A673 (cell line): Measurements from ENCODE around the gene PLD1. TPM values are rescaled to one million over a fixed set of nuclear protein-coding genes. Genes with fewer than 3 reads are reported as not detected.
"Not testable (repeated sequence)": the region's sequence is repeated elsewhere in the genome, so short reads cannot be mapped to it uniquely, and the experiment has no call there.

Experiments used
- BruUV-seq: library from RNA; stranded (reverse); fragments of 400-500 nt; replicated peaks from 2 replicates; lab custom pipeline; 2021; lab: Mats Ljungman, UMichigan
- CTCF ChIA-PET: fragments of 300-600 bp; sonication (Branson Sonifier 250); formaldehyde crosslinking; loops from one replicate; lab custom pipeline; 2022; ENCODE audit warnings: antibody characterized with exemption; lab: Charles Lee
- POLR2A ChIA-PET: fragments of 300-600 bp; sonication (Branson Sonifier 250); formaldehyde crosslinking; loops from one replicate; lab custom pipeline; 2022; ENCODE audit warnings: antibody characterized with exemption; ENCODE audit not compliant: low non-redundant PET; lab: Charles Lee
- DNase-seq: peaks from one replicate; pipeline ENCODE4 v3.0.0-alpha.2; 2015; ENCODE audit warnings: low spot score
- H3K27ac ChIP-seq: fragments of 200-600 bp; sonication (generic); 2 replicates; pipeline ENCODE4 v1.5.1; 2016; ENCODE audit warnings: mixed run types, low read depth, mild to moderate bottlenecking, mixed read lengths, antibody characterized with exemption, low read length; ENCODE audit not compliant: poor library complexity, severe bottlenecking
- H3K27me3 ChIP-seq: fragments of 200-600 bp; sonication (generic); replicated peaks from 2 replicates; pipeline ENCODE4 v1.6.1; 2017; ENCODE audit warnings: mixed run types, low read depth, mild to moderate bottlenecking, mixed read lengths, antibody characterized with exemption, low read length; ENCODE audit not compliant: insufficient read depth, poor library complexity
- H3K36me3 ChIP-seq: fragments of 200-600 bp; sonication (generic); 2 replicates; pipeline ENCODE4 v1.6.1; 2016; ENCODE audit warnings: mixed run types, mild to moderate bottlenecking, mixed read lengths, antibody characterized with exemption, low read length; ENCODE audit not compliant: insufficient read depth, poor library complexity, severe bottlenecking
- H3K4me1 ChIP-seq: fragments of 200-600 bp; sonication (generic); 2 replicates; pipeline ENCODE4 v1.6.1; 2017; ENCODE audit warnings: mixed run types, mild to moderate bottlenecking, mixed read lengths, antibody characterized with exemption, low read length; ENCODE audit not compliant: insufficient read depth, poor library complexity, severe bottlenecking
- H3K4me3 ChIP-seq: fragments of 200-600 bp; sonication (generic); 2 replicates; pipeline ENCODE4 v1.5.1; 2016; ENCODE audit warnings: low read depth, mixed run types, mild to moderate bottlenecking, mixed read lengths, low read length; ENCODE audit not compliant: poor library complexity, severe bottlenecking
- H3K9me3 ChIP-seq: fragments of 200-600 bp; sonication (generic); 2 replicates; pipeline ENCODE4 v1.6.1; 2016; ENCODE audit warnings: mixed run types, low read depth, mild to moderate bottlenecking, mixed read lengths, antibody characterized with exemption, low read length; ENCODE audit not compliant: poor library complexity, severe bottlenecking
- CTCF ChIP-seq: fragments of 300-800, 200-600 bp; sonication (generic); conservative IDR thresholded peaks from 2 replicates; pipeline ENCODE4 v1.5.1; 2017; ENCODE audit warnings: low read depth, mild to moderate bottlenecking, antibody characterized with exemption, low read length, moderate library complexity, mixed read lengths
- EZH2 ChIP-seq: fragments of 200-600 bp; sonication (generic); IDR thresholded peaks from 2 replicates; pipeline ENCODE4 v1.6.1; 2017; ENCODE audit warnings: borderline replicate concordance, low read depth, mild to moderate bottlenecking, mixed read lengths, antibody characterized with exemption, low read length; ENCODE audit not compliant: poor library complexity, severe bottlenecking
- intact Hi-C: fragments of 100-400 bp; cut with micrococcal nuclease; formaldehyde crosslinking; loops from one replicate; pipeline ENCODE4 v1.10.0; 2022; ENCODE audit not compliant: unreplicated experiment
- total RNA-seq: library from RNA; stranded (reverse); gene quantifications from 2 replicates; pipeline ENCODE4 v1.2.3, GENCODE V29; 2021

PLD1 gene
- total RNA-seq, 1 experiment from 2014 or later, result 3.2 TPM

GRCh38 chr3:171565481-171566058 lies 244.7 kb downstream of the PLD1 start:
- BruUV-seq, result no TSS peak
- no peak for DNase-seq
- intact Hi-C loops, result loop anchor here (2.0 kb wide), 3 partner anchors 379 to 605 kb away; no protein-coding TSS in a partner anchor
- ChIA-PET CTCF (no interaction called here), POLR2A (interaction anchor here (1.1 kb wide), 1 partner anchor 56 kb away, joined by 5 read pairs; no protein-coding TSS in a partner anchor)
- no peaks in the 10 kb centered on the region for H3K36me3 ChIP-seq
- no peaks in the 10 kb centered on the region for H3K4me1 ChIP-seq
- no peak overlapping the region for H3K27ac ChIP-seq
- H3K4me3 ChIP-seq, result no peak overlapping the region
- TF ChIP-seq CTCF (no peak), EZH2 (no peak)
- no peaks in the 10 kb centered on the region for H3K9me3 ChIP-seq
- H3K27me3 ChIP-seq, result no peaks in the 10 kb centered on the region

GRCh38 chr3:171564748-171565480 lies 245.4 kb downstream of the PLD1 start:
- Histone ChIP-seq H3K4me3 (no peak overlapping the region), H3K27me3 (no peaks in the 10 kb centered on the region), H3K27ac (no peak overlapping the region), H3K4me1 (no peaks in the 10 kb centered on the region), H3K36me3 (no peaks in the 10 kb centered on the region), H3K9me3 (no peaks in the 10 kb centered on the region)
- no peak for DNase-seq
- no peak for TF ChIP-seq EZH2
- TF ChIP-seq CTCF, result no peak
- ChIA-PET CTCF (interaction anchor here (0.6 kb wide), 1 partner anchor 652 kb away, joined by 3 read pairs; no protein-coding TSS in a partner anchor), POLR2A (no interaction called here)
- intact Hi-C loops, result no loop called here
- BruUV-seq, result no TSS peak

GRCh38 chr3:171563298-171563697 lies 247.0 kb downstream of the PLD1 start:
- DNase-seq, result no peak
- intact Hi-C loops, result no loop called here
- TF ChIP-seq EZH2, result no peak
- no peak for TF ChIP-seq CTCF

GRCh38 chr3:171562459-171562858 lies 247.8 kb downstream of the PLD1 start:
- DNase-seq, H3K27me3 ChIP-seq, H3K4me1 ChIP-seq, H3K27ac ChIP-seq, H3K9me3 ChIP-seq, H3K36me3 ChIP-seq, H3K4me3 ChIP-seq, intact Hi-C loops, POLR2A ChIA-PET, CTCF ChIA-PET, BruUV-seq: not testable (repeated sequence)

More at GRCh38 chr3:171563298-171563697, 247.0 kb downstream of the PLD1 start:
- ChIA-PET CTCF (no interaction called here), POLR2A (no interaction called here)
- no TSS peak for BruUV-seq
- Histone ChIP-seq H3K4me1 (no peaks in the 10 kb centered on the region), H3K27ac (no peak overlapping the region), H3K4me3 (no peak overlapping the region), H3K27me3 (no peaks in the 10 kb centered on the region), H3K36me3 (no peaks in the 10 kb centered on the region), H3K9me3 (no peaks in the 10 kb centered on the region)
